Body of pancreas (tissue), 4 donors: ENCODE measurements around the gene RIMS3.

Experiments
- CTCF ChIP-seq, 7 experiments: fragments of 450-650 bp in 4 of 7; fragments of 200-600 bp in 3 of 7; sonication (generic) in 3 of 7; IDR thresholded peaks; one replicate each; pipeline ENCODE4 v1.5.1; 2016 to 2019; ENCODE audit warnings: antibody characterized with exemption in 7 of 7
- POLR2A ChIP-seq, 3 donors: fragments of 450-650 bp; IDR thresholded peaks; one replicate each; pipeline ENCODE4 v1.6.1; 2016; ENCODE audit warnings: antibody characterized with exemption in 3 of 3, mild to moderate bottlenecking in 2 of 3

- TF ChIP-seq CTCF (IDR thresholded peaks at IDR 0.05), result no peak
- no peak for TF ChIP-seq POLR2A (IDR thresholded peaks at IDR 0.05)
These were observed 3.3 kb downstream of the RIMS3 start for GRCh38 chr1:40662151-40662550.
